Peyer's patch (tissue), 4 donors: ENCODE data around the gene ZNF615. TPM values are rescaled to one million over a fixed set of nuclear protein-coding genes. Genes with fewer than 3 reads are reported as not detected.

ENCODE experiments used
- DNase-seq, 3 donors: peaks; one replicate each; pipeline ENCODE4 v3.0.0-alpha.2; 2017 to 2019
- H3K27ac ChIP-seq, 4 donors: fragments of 200-600 bp; sonication (generic); one replicate each; pipeline ENCODE4 v1.5.1; 2016 to 2019
- H3K27me3 ChIP-seq, 2 donors: fragments of 200-600 bp; sonication (generic); one replicate each; pipeline ENCODE4 v1.5.1; 2019
- H3K36me3 ChIP-seq, 3 donors: fragments of 200-600 bp; sonication (generic); one replicate each; pipeline ENCODE4 v1.5.1; 2016 to 2019
- H3K4me1 ChIP-seq, 4 donors: fragments of 200-600 bp; sonication (generic); one replicate each; pipeline ENCODE4 v1.5.1; 2016 to 2019
- H3K4me3 ChIP-seq, 4 donors: fragments of 200-600 bp; sonication (generic); 1 replicate in 3 of 4; 2 replicates in 1 of 4; pipeline ENCODE4 v1.5.1; 2016 to 2019; ENCODE audit warnings: mild to moderate bottlenecking in 1 of 4
- H3K9me3 ChIP-seq, 4 donors: fragments of 200-600 bp; sonication (generic); one replicate each; pipeline ENCODE4 v1.5.1; 2016 to 2019; ENCODE audit warnings: mild to moderate bottlenecking in 1 of 4
- POLR2A ChIP-seq, 2 donors: fragments of 450-650 bp; IDR thresholded peaks; one replicate each; pipeline ENCODE4 v1.5.1; 2017; ENCODE audit warnings: antibody characterized with exemption in 2 of 2, mild to moderate bottlenecking in 2 of 2, moderate library complexity in 2 of 2
- total RNA-seq, 4 donors: library from RNA; depleted of rRNA; stranded (reverse); fragments of >200 nt; gene quantifications; one replicate each; pipeline ENCODE4 v1.1.0, GENCODE V29; 2016
- TF ChIP-seq, protein P1 (sequence below), 6 experiments: fragments of 450-650 bp in 4 of 6; fragments of 200-600 bp in 2 of 6; sonication (generic) in 1 of 6; IDR thresholded peaks; one replicate each; pipeline ENCODE4 v1.5.1; 2017 to 2019; ENCODE audit warnings: antibody characterized with exemption in 6 of 6, mild to moderate bottlenecking in 3 of 6, moderate library complexity in 1 of 6

ZNF615 gene
- total RNA-seq, 4 donors from 2014 or later, result 6.5 to 14.0 (median 10.0) TPM

DNA sequence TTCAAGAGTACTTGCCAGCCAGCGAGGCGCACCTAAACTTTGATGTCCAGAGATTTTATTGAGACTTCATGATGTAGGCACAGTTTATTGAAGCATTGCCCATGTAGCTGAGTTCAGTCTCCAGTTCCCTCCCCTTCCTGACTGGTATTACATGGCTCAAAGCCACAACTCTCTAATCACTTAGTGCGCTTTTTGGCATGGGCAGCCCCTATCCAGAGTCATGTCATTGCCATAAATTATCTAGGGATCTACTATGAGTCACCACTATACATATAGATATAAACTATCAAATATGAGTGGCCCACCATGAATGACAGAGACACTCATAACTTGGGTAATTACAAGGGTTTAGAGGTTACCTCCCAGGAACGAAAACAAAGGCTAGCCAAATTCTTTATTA lies 12.5 kb upstream of the ZNF615 start:
- Histone ChIP-seq H3K27ac (no peak overlapping the region), H3K9me3 (peaks cover 0 to 95% (median 29%) of the 10 kb centered on the region in 4 donors), H3K4me3 (no peak overlapping the region), H3K36me3 (peaks cover 8 to 100% (median 18%) of the 10 kb centered on the region in 3 donors), H3K4me1 (no peaks in the 10 kb centered on the region), H3K27me3 (no peaks in the 10 kb centered on the region)
- TF ChIP-seq, protein P1, sequence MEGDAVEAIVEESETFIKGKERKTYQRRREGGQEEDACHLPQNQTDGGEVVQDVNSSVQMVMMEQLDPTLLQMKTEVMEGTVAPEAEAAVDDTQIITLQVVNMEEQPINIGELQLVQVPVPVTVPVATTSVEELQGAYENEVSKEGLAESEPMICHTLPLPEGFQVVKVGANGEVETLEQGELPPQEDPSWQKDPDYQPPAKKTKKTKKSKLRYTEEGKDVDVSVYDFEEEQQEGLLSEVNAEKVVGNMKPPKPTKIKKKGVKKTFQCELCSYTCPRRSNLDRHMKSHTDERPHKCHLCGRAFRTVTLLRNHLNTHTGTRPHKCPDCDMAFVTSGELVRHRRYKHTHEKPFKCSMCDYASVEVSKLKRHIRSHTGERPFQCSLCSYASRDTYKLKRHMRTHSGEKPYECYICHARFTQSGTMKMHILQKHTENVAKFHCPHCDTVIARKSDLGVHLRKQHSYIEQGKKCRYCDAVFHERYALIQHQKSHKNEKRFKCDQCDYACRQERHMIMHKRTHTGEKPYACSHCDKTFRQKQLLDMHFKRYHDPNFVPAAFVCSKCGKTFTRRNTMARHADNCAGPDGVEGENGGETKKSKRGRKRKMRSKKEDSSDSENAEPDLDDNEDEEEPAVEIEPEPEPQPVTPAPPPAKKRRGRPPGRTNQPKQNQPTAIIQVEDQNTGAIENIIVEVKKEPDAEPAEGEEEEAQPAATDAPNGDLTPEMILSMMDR (IDR thresholded peaks at IDR 0.05), result no peak
- TF ChIP-seq POLR2A (IDR thresholded peaks at IDR 0.05), result no peak
- no peak for DNase-seq

DNA sequence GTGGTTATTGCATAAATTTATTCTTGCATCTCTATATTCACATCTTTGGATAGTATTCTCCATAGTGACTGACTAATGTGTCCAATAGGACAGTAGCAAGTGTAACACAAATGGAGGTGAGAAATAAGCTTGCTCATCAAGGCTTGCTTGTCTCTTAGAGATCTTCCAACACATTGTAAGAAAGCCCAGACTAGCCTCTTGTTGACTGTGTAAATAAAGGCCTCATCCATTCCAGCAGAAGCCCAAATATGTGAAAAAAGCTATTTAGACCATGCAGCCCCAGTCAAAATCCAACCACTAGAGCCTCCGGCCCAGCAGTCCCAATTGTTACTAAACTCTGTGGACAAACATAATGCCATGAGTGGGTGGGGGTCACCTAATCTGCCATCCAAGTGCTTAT lies 2.7 kb upstream of the ZNF615 start:
- no peak for DNase-seq
- no peak overlapping the region for H3K4me3 ChIP-seq
- peaks cover 0 to 5% (median 2%) of the 10 kb centered on the region in 4 donors for H3K4me1 ChIP-seq
- no peak overlapping the region for H3K27ac ChIP-seq
- peaks cover 0 to 2% (median 0%) of the 10 kb centered on the region in 3 donors for H3K36me3 ChIP-seq
- no peaks in the 10 kb centered on the region for H3K27me3 ChIP-seq
- H3K9me3 ChIP-seq, result peaks cover 0 to 25% (median 0%) of the 10 kb centered on the region in 4 donors
- no peak for TF ChIP-seq POLR2A (IDR thresholded peaks at IDR 0.05)
- TF ChIP-seq, protein P1 (IDR thresholded peaks at IDR 0.05), result no peak

DNA sequence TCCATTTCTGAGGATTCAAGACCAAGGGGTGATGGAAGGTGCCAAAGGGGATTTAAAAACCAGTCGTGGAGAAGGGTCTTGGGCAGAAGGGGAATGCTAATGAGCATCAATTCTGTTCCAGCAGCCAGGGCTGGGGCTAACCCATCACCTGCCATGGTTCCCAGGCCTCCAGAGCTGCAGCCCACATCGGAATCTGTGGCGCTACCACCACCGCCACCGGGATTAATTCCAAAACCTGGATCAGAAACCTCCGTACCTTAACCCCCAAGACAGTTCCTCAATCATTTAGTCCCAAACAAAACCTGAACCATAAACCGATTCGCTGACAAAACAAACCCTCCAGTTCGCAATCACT lies 583 bp downstream of the ZNF615 start:
- TF ChIP-seq POLR2A (IDR thresholded peaks at IDR 0.05), result no peak
- TF ChIP-seq, protein P1 (IDR thresholded peaks at IDR 0.05), result no peak
- H3K36me3 ChIP-seq, result peaks cover 0 to 23% (median 0%) of the 10 kb centered on the region in 3 donors
- DNase-seq, result no peak
- H3K4me1 ChIP-seq, result peaks cover 0 to 5% (median 2%) of the 10 kb centered on the region in 4 donors
- peak overlapping the region; percentile 78 to 88 (median 85) for H3K27ac ChIP-seq
- peaks cover 0 to 15% (median under 1%) of the 10 kb centered on the region in 4 donors for H3K9me3 ChIP-seq
- no peaks in the 10 kb centered on the region for H3K27me3 ChIP-seq
- peak overlapping the region; percentile 57 to 96 (median 71) for H3K4me3 ChIP-seq

DNA sequence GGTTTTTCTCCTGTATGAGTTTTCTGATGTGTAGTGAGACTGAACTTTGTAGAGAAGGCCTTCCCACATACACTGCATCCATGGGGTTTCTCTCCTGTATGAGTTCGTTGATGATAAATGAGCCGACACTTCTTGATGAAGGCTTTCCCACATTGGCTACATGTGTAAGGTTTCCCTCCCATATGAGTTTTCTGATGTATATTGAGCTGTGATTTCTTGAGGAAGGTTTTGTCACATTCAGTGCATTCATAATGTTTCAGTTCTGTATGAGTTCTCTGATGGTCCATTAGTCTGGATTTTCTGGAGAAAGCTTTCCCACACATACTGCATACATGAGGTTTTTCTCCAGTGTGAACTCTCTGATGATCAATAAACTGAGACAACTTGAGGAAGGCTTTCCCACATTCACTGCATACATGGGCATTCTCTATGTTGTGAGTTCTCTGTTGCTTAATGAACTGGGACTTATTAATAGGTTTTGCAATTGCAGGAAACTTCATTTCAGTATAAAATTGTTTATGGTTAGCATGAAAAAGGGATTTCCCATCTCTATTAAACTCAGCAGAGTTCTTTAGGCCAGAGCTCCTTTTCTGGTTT lies 13.9 kb downstream of the ZNF615 start:
- Histone ChIP-seq H3K36me3 (peaks cover 0 to 64% (median 0%) of the 10 kb centered on the region in 3 donors), H3K4me3 (no peak overlapping the region), H3K27me3 (no peaks in the 10 kb centered on the region), H3K27ac (no peak overlapping the region), H3K9me3 (peaks cover 0 to 86% (median 31%) of the 10 kb centered on the region in 4 donors), H3K4me1 (no peaks in the 10 kb centered on the region)
- DNase-seq, result no peak
- TF ChIP-seq, protein P1 (IDR thresholded peaks at IDR 0.05), result no peak
- TF ChIP-seq POLR2A (IDR thresholded peaks at IDR 0.05), result no peak

DNA sequence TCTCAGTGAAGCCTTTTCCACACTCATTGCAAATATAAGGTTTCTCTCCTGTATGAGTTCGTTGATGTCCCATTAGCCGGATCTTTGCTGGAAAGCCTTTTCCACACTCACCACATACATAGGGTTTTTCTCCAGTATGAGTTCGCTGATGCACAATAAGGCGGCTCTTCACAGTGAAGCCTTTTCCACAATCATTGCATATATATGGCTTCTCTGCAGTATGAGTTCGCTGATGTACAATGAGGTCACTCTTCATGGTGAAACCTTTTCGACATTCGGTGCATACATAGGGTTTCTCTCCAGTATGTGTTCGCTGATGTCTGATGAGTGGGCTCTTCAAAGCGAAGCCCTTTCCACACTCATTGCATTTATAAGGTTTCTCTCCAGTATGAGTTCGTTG lies 14.6 kb downstream of the ZNF615 start:
- TF ChIP-seq, protein P1 (IDR thresholded peaks at IDR 0.05), result no peak
- no peak for TF ChIP-seq POLR2A (IDR thresholded peaks at IDR 0.05)
- peaks cover 0 to 57% (median 0%) of the 10 kb centered on the region in 3 donors for H3K36me3 ChIP-seq
- H3K4me3 ChIP-seq, result no peak overlapping the region
- DNase-seq, result no peak
- no peaks in the 10 kb centered on the region for H3K4me1 ChIP-seq
- peaks cover 0 to 86% (median 28%) of the 10 kb centered on the region in 4 donors for H3K9me3 ChIP-seq
- H3K27ac ChIP-seq, result no peak overlapping the region
- no peaks in the 10 kb centered on the region for H3K27me3 ChIP-seq
